DMS 273 (cell line): ENCODE results near the gene RANBP3.

Experiments used
- DNase-seq: peaks from one replicate; lab custom pipeline; 2025; ENCODE audit not compliant: unreplicated experiment; lab: John Stamatoyannopoulos, UW

Gene RANBP3

GRCh38 chr19:5932146-5932545 lies 45.8 kb downstream of the RANBP3 start:
- no peak for DNase-seq

- no peak for DNase-seq
These were observed 46.7 kb downstream of the RANBP3 start for GRCh38 chr19:5931251-5931650.

GRCh38 chr19:5929625-5930024 lies 48.3 kb downstream of the RANBP3 start:
- DNase-seq = no peak

GRCh38 chr19:5929179-5929578 lies 48.8 kb downstream of the RANBP3 start:
- no peak for DNase-seq

- no peak for DNase-seq
These were observed 50.5 kb downstream of the RANBP3 start for GRCh38 chr19:5927441-5927821.

GRCh38 chr19:5926641-5927440 lies 51.1 kb downstream of the RANBP3 start:
- no peak for DNase-seq

- no peak for DNase-seq
These were observed 52.0 kb downstream of the RANBP3 start for GRCh38 chr19:5925830-5926427.

GRCh38 chr19:5923356-5923755 lies 54.6 kb downstream of the RANBP3 start:
- no peak for DNase-seq

GRCh38 chr19:5922161-5922545 lies 55.8 kb downstream of the RANBP3 start:
- DNase-seq = no peak

- no peak for DNase-seq
These were observed 56.3 kb downstream of the RANBP3 start for GRCh38 chr19:5921516-5922160.

- DNase-seq = no peak
These were observed 59.4 kb downstream of the RANBP3 start for GRCh38 chr19:5918463-5919079.

GRCh38 chr19:5917431-5918107 lies 60.4 kb downstream of the RANBP3 start:
- DNase-seq = no peak

GRCh38 chr19:5916181-5916708 lies 61.7 kb downstream of the RANBP3 start:
- DNase-seq = no peak

GRCh38 chr19:5915782-5916165 lies 62.2 kb downstream of the RANBP3 start:
- DNase-seq = no peak

- no peak for DNase-seq
These were observed 62.8 kb downstream of the RANBP3 start for GRCh38 chr19:5914946-5915781.

- DNase-seq = no peak
These were observed 63.6 kb downstream of the RANBP3 start for GRCh38 chr19:5914358-5914774.

GRCh38 chr19:5913739-5914357 lies 64.1 kb downstream of the RANBP3 start, which contains the start of gene CAPS:
TSS of gene CAPS (plus strand) at chr19:5914254. CDS start at chr19:5914407, 153 bp downstream.
- no peak for DNase-seq

GRCh38 chr19:5911366-5911765 lies 66.6 kb downstream of the RANBP3 start:
- peak; percentile 24 for DNase-seq

GRCh38 chr19:5910638-5910907 lies 67.4 kb downstream of the RANBP3 start:
- no peak for DNase-seq
